CD4-positive, alpha-beta memory T cell (primary cell): ENCODE data around the gene CHD1. TPM values are rescaled to one million over a fixed set of nuclear protein-coding genes. Genes with fewer than 3 reads are reported as not detected.

Experiments
- CTCF ChIA-PET: fragments of 350-600 bp; sonication (Branson Sonifier 250); formaldehyde crosslinking; loops from one replicate; lab custom pipeline; 2021; ENCODE audit warnings: inconsistent platforms; ENCODE audit not compliant: partially characterized antibody; lab: Charles Lee
- POLR2A ChIA-PET: fragments of 350-600 bp; sonication (Branson Sonifier 250); formaldehyde crosslinking; loops from one replicate; lab custom pipeline; 2021; ENCODE audit not compliant: partially characterized antibody; lab: Charles Lee
- DNase-seq, 5 donors: peaks; one replicate each; pipeline versions ENCODE4 v3.0.0 to v3.0.0-alpha.2; 2020 to 2022; ENCODE audit warnings: mixed read lengths in 1 of 5
- H3K27ac ChIP-seq: one replicate; pipeline ENCODE4 v1.7.0; 2013; ENCODE audit warnings: low read depth, low read length
- H3K27me3 ChIP-seq: 2 replicates; pipeline ENCODE4 v1.7.0; 2013; ENCODE audit warnings: mild to moderate bottlenecking, low read length, moderate library complexity; ENCODE audit not compliant: insufficient read depth
- H3K36me3 ChIP-seq: 2 replicates; pipeline ENCODE4 v1.7.0; 2013; ENCODE audit warnings: mild to moderate bottlenecking, low read length, moderate library complexity; ENCODE audit not compliant: insufficient read depth
- H3K4me1 ChIP-seq: 2 replicates; pipeline ENCODE4 v1.7.0; 2013; ENCODE audit warnings: mild to moderate bottlenecking, low read length, moderate library complexity; ENCODE audit not compliant: insufficient read depth
- H3K4me3 ChIP-seq, 2 donors: one replicate each; pipeline ENCODE4 v1.7.0; 2013; ENCODE audit warnings: low read length in 2 of 2, mild to moderate bottlenecking in 1 of 2
- H3K9me3 ChIP-seq, 2 donors: one replicate each; pipeline ENCODE4 v1.7.0; 2013; ENCODE audit warnings: low read length in 2 of 2, control low read depth in 1 of 2; ENCODE audit not compliant: control insufficient read depth in 1 of 2
- H3K27ac Mint-ChIP-seq, 7 donors: one replicate each; pipeline ENCODE4 v1.8.0; 2020 to 2021; ENCODE audit warnings: mixed read lengths in 7 of 7, mild to moderate bottlenecking in 6 of 7, inconsistent platforms in 3 of 7, moderate library complexity in 3 of 7
- H3K27me3 Mint-ChIP-seq, 2 donors: one replicate each; pipeline ENCODE4 v1.8.0; 2020 to 2021; ENCODE audit warnings: mixed read lengths in 2 of 2
- H3K36me3 Mint-ChIP-seq, 2 donors: one replicate each; pipeline ENCODE4 v1.8.0; 2020 to 2021; ENCODE audit warnings: mixed read lengths in 2 of 2, inconsistent platforms in 1 of 2, mild to moderate bottlenecking in 1 of 2
- H3K4me1 Mint-ChIP-seq, 4 donors: one replicate each; pipeline ENCODE4 v1.8.0; 2020 to 2021; ENCODE audit warnings: mixed read lengths in 4 of 4, mild to moderate bottlenecking in 1 of 4
- H3K4me3 Mint-ChIP-seq, 8 donors: one replicate each; pipeline ENCODE4 v1.8.0; 2020 to 2021; ENCODE audit warnings: mixed read lengths in 8 of 8, mild to moderate bottlenecking in 7 of 8, moderate library complexity in 6 of 8, inconsistent platforms in 3 of 8
- H3K9me3 Mint-ChIP-seq, 8 donors: one replicate each; pipeline ENCODE4 v1.8.0; 2020 to 2021; ENCODE audit warnings: mixed read lengths in 8 of 8, mild to moderate bottlenecking in 5 of 8, inconsistent platforms in 3 of 8, moderate library complexity in 1 of 8
- intact Hi-C: fragments of 100-400 bp; cut with micrococcal nuclease; formaldehyde crosslinking; loops from one replicate; pipeline ENCODE4 v1.15.1; 2023
- polyA plus RNA-seq, 2 donors: library from polyadenylated mRNA; unstranded; fragments of 300-500 nt; fragmentation: Illumina TruSeq; gene quantifications; one replicate each; pipeline ENCODE4 v1.2.3, GENCODE V29; 2021
- total RNA-seq, 2 experiments: library from RNA; stranded (reverse); gene quantifications; one replicate each; pipeline ENCODE4 v1.2.3, GENCODE V29; 2021

CHD1 gene
- total and polyA plus RNA-seq, 4 experiments from 2014 or later, result 6.6 to 93.9 (median 53.2) TPM

DNA sequence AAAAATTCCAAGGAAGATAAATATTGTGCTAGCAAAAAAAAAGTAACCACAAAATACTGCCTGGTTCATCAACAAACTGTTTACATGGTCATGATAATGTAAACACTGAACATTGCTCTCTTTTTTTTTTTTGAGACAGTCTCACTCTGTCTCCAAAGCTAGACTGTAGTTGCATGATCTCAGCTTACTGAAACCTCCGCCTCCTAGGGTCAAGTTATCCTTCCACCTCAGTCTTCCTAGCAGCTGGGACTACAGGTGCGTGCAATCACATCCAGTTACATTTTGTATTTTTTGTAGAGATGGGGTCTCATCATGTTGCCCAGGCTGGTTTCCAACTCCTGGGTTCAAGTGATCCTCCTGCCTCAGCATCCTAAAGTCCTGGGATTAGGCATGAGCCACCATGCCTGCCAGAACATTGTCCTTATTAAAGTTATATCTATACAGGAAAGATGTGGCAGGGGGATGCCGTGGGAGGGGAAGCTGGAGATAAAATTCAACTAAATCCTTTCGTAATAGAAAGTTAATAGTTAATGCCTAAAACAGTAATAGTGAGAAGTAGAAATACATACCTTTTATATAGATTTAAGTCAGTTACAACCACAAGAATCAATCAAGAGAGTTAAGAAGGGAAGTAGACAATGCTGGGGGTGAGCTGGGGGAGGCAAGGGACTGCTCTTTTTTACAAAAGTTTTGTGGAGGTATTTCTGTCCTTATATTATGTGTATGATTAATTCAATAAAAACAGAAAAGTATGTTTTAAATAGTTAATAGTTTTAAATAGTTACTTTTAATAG lies 103.0 kb downstream of the CHD1 start:
- Mint-ChIP-seq H3K4me1 (no peaks in the 10 kb centered on the region), H3K36me3 (peaks cover 0 to 7% of the 10 kb centered on the region in 2 donors), H3K4me3 (no peak overlapping the region), H3K27ac (no peak overlapping the region), H3K9me3 (peaks cover 0 to 8% (median 5%) of the 10 kb centered on the region in 8 donors), H3K27me3 (no peaks in the 10 kb centered on the region)
- no peak for DNase-seq
- Histone ChIP-seq H3K9me3 (no peaks in the 10 kb centered on the region), H3K27ac (no peak overlapping the region), H3K36me3 (no peaks in the 10 kb centered on the region), H3K27me3 (no peaks in the 10 kb centered on the region), H3K4me3 (no peak overlapping the region), H3K4me1 (no peaks in the 10 kb centered on the region)
- intact Hi-C loops, result loop anchor here (5.0 kb wide), 1 partner anchor 1663 kb away; no protein-coding TSS in a partner anchor
- ChIA-PET CTCF (no interaction called here), POLR2A (no interaction called here)

DNA sequence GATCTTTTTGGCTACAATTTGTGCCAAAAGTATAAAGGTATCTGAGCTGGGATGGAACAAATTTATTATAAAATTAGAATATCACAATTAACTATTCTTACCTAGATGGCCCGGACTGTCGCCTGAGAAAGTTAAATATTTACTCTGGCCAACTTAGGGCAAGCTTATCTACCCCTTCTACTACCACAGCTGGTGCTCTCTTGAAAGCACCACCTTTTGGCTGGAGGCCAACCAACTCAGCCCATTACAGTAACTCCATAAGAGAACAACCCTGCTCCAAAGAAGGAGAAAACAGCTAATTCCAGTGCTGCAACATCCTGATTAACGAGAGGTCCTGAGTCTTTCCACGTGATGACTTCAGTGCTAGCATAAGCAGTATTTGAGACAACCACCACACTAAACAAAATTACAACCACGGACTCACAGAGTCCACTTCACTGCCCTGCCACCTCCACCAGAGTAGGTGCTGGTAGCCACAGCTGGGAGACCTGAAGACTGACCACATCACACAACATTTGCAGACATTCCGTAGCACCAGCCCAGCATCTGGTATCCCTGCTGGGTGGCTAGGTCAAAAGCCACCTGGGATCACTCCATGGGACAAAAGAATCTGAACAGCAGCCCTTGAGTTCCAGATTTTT lies 112.1 kb downstream of the CHD1 start:
- Histone ChIP-seq H3K4me3 (no peak overlapping the region), H3K4me1 (no peaks in the 10 kb centered on the region), H3K27me3 (no peaks in the 10 kb centered on the region), H3K27ac (no peak overlapping the region), H3K9me3 (no peaks in the 10 kb centered on the region), H3K36me3 (no peaks in the 10 kb centered on the region)
- Mint-ChIP-seq H3K36me3 (peaks cover 5 to 20% of the 10 kb centered on the region in 2 donors), H3K9me3 (peaks cover 0 to 15% (median 6%) of the 10 kb centered on the region in 8 donors), H3K27me3 (peaks cover 0 to 1% of the 10 kb centered on the region in 2 donors), H3K27ac (no peak overlapping the region), H3K4me1 (peaks cover 0 to 1% (median 0%) of the 10 kb centered on the region in 4 donors), H3K4me3 (no peak overlapping the region)
- POLR2A ChIA-PET, result no interaction called here
- intact Hi-C loops, result no loop called here
- CTCF ChIA-PET, result no interaction called here
- no peak for DNase-seq

DNA sequence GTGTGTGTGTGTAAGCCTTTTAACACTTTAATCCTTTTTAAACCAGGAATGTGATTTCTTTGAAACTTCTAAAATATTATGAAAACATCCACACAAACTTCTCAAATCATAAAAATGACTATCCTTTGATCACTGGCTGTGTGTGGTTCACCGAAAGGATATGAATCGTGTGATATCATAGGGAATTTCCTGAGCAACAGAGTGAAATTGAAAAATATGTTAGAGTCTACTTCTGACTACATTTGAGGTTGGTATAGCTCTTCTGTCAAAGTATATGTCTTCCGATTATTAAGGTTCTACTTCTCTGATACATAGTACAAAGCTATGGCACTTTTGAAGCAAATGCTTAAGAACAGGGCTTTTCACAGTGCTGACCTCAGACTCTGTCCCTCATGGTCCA lies 115.1 kb downstream of the CHD1 start:
- ChIA-PET CTCF (no interaction called here), POLR2A (no interaction called here)
- no peaks in the 10 kb centered on the region for H3K27me3 Mint-ChIP-seq
- peaks cover 0 to 1% (median 0%) of the 10 kb centered on the region in 4 donors for H3K4me1 Mint-ChIP-seq
- no peaks in the 10 kb centered on the region for H3K36me3 ChIP-seq
- H3K27ac Mint-ChIP-seq, result no peak overlapping the region
- DNase-seq, result no peak
- H3K9me3 ChIP-seq, result no peaks in the 10 kb centered on the region
- H3K9me3 Mint-ChIP-seq, result peaks cover 0 to 1% (median 0%) of the 10 kb centered on the region in 8 donors
- no peak overlapping the region for H3K27ac ChIP-seq
- no peaks in the 10 kb centered on the region for H3K4me1 ChIP-seq
- H3K36me3 Mint-ChIP-seq, result peaks cover 0 to 3% of the 10 kb centered on the region in 2 donors
- H3K4me3 ChIP-seq, result no peak overlapping the region
- H3K27me3 ChIP-seq, result no peaks in the 10 kb centered on the region
- H3K4me3 Mint-ChIP-seq, result no peak overlapping the region
- intact Hi-C loops, result no loop called here

DNA sequence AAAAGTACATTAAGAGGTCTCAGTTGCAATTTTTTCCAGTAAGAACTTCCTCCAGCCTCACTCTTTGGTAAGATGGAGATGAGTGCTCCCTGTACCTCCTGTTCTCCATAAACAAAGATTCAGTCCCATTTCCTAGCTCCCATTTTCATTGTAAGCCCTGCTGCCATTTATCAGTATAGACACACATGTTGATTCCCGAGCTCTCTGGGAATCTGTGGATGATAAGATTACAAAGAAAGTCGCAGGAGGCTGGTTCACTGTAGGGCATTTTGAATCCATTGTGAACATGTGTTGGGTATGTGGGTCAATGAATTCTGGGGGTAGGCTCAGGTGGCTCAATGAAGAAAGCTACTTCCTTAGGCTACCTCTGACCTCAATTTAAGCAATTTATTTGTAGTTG lies 118.6 kb downstream of the CHD1 start:
- Mint-ChIP-seq H3K9me3 (peaks cover 0 to 32% (median 22%) of the 10 kb centered on the region in 8 donors), H3K4me1 (peaks cover 0 to 1% (median 0%) of the 10 kb centered on the region in 4 donors), H3K27ac (no peak overlapping the region), H3K27me3 (no peaks in the 10 kb centered on the region), H3K4me3 (no peak overlapping the region), H3K36me3 (peaks cover 13 to 18% of the 10 kb centered on the region in 2 donors)
- POLR2A ChIA-PET, result no interaction called here
- Histone ChIP-seq H3K9me3 (peaks cover 0 to 5% of the 10 kb centered on the region in 2 donors), H3K27me3 (no peaks in the 10 kb centered on the region), H3K36me3 (no peaks in the 10 kb centered on the region), H3K4me3 (no peak overlapping the region), H3K4me1 (no peaks in the 10 kb centered on the region), H3K27ac (no peak overlapping the region)
- CTCF ChIA-PET, result interaction anchor here (1.1 kb wide), 2 partner anchors 41 to 292 kb away, joined by 3 read pairs; no protein-coding TSS in a partner anchor
- no peak for DNase-seq
- intact Hi-C loops, result no loop called here

DNA sequence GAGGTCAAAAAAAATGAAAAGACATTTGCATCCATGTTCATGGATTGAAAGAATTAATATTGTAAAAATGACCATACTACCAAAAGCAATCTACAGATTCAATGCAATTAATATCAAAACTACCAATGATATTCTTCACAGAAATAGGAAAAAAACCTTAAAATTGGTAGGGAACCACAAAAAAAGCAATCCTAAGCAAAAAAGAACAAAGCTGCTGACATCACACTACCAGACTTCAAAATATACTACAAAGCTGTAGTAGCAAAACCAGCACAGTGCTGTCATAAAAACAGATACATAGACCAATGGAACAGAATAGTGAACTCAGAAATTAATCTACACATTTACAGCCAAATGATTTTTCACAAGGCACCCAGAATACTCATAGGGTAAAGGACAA lies 121.0 kb downstream of the CHD1 start:
- ChIA-PET CTCF (interaction anchor here (0.6 kb wide), 1 partner anchor 446 kb away, joined by 3 read pairs; no protein-coding TSS in a partner anchor), POLR2A (no interaction called here)
- Histone ChIP-seq H3K27me3 (no peaks in the 10 kb centered on the region), H3K36me3 (no peaks in the 10 kb centered on the region), H3K4me1 (no peaks in the 10 kb centered on the region), H3K4me3 (no peak overlapping the region), H3K9me3 (peaks cover 0 to 5% of the 10 kb centered on the region in 2 donors), H3K27ac (no peak overlapping the region)
- no peaks in the 10 kb centered on the region for H3K27me3 Mint-ChIP-seq
- peaks cover 16 to 17% of the 10 kb centered on the region in 2 donors for H3K36me3 Mint-ChIP-seq
- H3K27ac Mint-ChIP-seq, result no peak overlapping the region
- no peak for DNase-seq
- intact Hi-C loops, result no loop called here
- peaks cover 0 to 33% (median 27%) of the 10 kb centered on the region in 8 donors for H3K9me3 Mint-ChIP-seq
- no peaks in the 10 kb centered on the region for H3K4me1 Mint-ChIP-seq
- H3K4me3 Mint-ChIP-seq, result no peak overlapping the region

DNA sequence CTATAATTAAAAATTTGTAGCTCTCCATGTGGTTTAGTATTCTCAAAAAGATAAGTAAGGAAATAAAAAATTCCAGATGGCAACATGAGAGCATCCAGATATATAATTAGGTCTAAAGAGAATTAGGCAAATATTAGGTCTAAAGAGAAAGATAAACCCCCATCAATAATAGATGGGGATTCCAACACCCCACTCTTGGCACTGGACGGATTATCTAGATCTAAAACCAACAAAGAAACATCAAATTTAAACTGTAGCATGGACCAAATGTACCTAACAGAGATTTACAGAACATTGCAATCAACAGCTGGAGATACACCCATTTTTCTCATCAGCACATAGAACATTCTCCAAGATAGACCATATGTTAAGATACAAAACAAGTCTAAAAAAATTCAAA lies 123.7 kb downstream of the CHD1 start:
- Histone ChIP-seq H3K9me3 (peaks cover 0 to 5% of the 10 kb centered on the region in 2 donors), H3K27me3 (no peaks in the 10 kb centered on the region), H3K36me3 (no peaks in the 10 kb centered on the region), H3K4me1 (no peaks in the 10 kb centered on the region), H3K4me3 (no peak overlapping the region), H3K27ac (no peak overlapping the region)
- Mint-ChIP-seq H3K27me3 (no peaks in the 10 kb centered on the region), H3K4me1 (no peaks in the 10 kb centered on the region), H3K4me3 (peak overlapping the region in 1 of 8 donors; percentile 2), H3K36me3 (peaks cover 16 to 17% of the 10 kb centered on the region in 2 donors), H3K27ac (no peak overlapping the region), H3K9me3 (peaks cover 0 to 33% (median 27%) of the 10 kb centered on the region in 8 donors)
- intact Hi-C loops, result no loop called here
- ChIA-PET CTCF (interaction anchor here (1.7 kb wide), 1 partner anchor 10 kb away, joined by 6 read pairs; no protein-coding TSS in a partner anchor), POLR2A (no interaction called here)
- DNase-seq, result no peak

DNA sequence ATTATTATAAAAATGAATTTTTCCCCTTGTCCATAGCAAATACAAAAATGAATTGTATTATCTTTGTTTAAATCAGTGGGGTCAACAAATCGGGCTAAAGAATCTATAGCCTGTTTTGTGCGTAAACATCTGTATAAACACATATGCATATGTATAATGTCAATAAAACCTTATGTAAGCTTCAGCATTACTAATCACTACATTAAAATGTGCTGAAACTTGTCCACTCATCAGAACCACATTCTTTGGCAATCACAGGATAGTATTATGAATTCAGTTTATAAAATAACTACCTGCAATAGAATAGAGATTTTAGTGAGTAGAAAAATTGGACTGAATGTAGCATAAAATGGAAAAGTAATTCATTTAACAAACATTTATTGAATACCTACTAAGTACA lies 124.7 kb downstream of the CHD1 start:
- Mint-ChIP-seq H3K27me3 (no peaks in the 10 kb centered on the region), H3K36me3 (peaks cover 16 to 17% of the 10 kb centered on the region in 2 donors), H3K27ac (no peak overlapping the region), H3K4me1 (no peaks in the 10 kb centered on the region), H3K9me3 (peaks cover 0 to 33% (median 27%) of the 10 kb centered on the region in 8 donors), H3K4me3 (no peak overlapping the region)
- CTCF ChIA-PET, result interaction anchor here (1.9 kb wide), 1 partner anchor 10 kb away, joined by 4 read pairs; no protein-coding TSS in a partner anchor
- Histone ChIP-seq H3K27me3 (no peaks in the 10 kb centered on the region), H3K4me1 (no peaks in the 10 kb centered on the region), H3K4me3 (no peak overlapping the region), H3K36me3 (no peaks in the 10 kb centered on the region), H3K27ac (no peak overlapping the region), H3K9me3 (peaks cover 0 to 5% of the 10 kb centered on the region in 2 donors)
- DNase-seq, result no peak
- intact Hi-C loops, result no loop called here
- POLR2A ChIA-PET, result no interaction called here
